AG04450 (cell line): ENCODE data around the gene C10orf71. TPM values are rescaled to one million over a fixed set of nuclear protein-coding genes. Genes with fewer than 3 reads are reported as not detected.

Source experiments
- CTCF ChIA-PET: fragments of 300-600, 350-600 bp; formaldehyde crosslinking; extraction: SDS; loops from one replicate; lab custom pipeline; 2022; ENCODE audit warnings: antibody characterized with exemption, inconsistent platforms; lab: Charles Lee
- POLR2A ChIA-PET: fragments of 350-600 bp; formaldehyde crosslinking; extraction: SDS; loops from one replicate; lab custom pipeline; 2021; ENCODE audit warnings: antibody characterized with exemption, inconsistent platforms; lab: Yijun Ruan, JAX
- DNase-seq: peaks from one replicate; pipeline ENCODE4 v3.0.0-alpha.2; 2011; ENCODE audit warnings: low read depth, low spot score
- H3K27ac ChIP-seq: one replicate; pipeline ENCODE4 v1.5.1; 2012; ENCODE audit warnings: low read depth, low read length, control low read depth
- H3K27me3 ChIP-seq: one replicate; pipeline ENCODE4 v1.6.0; 2012; ENCODE audit warnings: low read length; ENCODE audit not compliant: control insufficient read depth, insufficient read depth
- H3K4me3 ChIP-seq: 2 replicates; pipeline ENCODE4 v1.5.1; 2011; ENCODE audit warnings: mild to moderate bottlenecking, low read depth, low read length, control low read depth
- H3K9me3 ChIP-seq: 2 replicates; pipeline ENCODE4 v1.5.1; 2012; ENCODE audit warnings: low read length; ENCODE audit not compliant: control insufficient read depth, insufficient read depth
- polyA plus RNA-seq: library from polyadenylated mRNA; depleted of rRNA; stranded (reverse); fragments of >200 nt; gene quantifications from 2 replicates; pipeline ENCODE4 v1.2.3, GENCODE V29; 2011
- TF ChIP-seq, protein P1 (sequence below): IDR thresholded peaks from 2 replicates; pipeline ENCODE4 v1.5.1; 2011; ENCODE audit warnings: low read depth, low read length, control low read depth, inconsistent platforms

C10orf71 gene
- polyA plus RNA-seq, 1 experiment = not detected

DNA sequence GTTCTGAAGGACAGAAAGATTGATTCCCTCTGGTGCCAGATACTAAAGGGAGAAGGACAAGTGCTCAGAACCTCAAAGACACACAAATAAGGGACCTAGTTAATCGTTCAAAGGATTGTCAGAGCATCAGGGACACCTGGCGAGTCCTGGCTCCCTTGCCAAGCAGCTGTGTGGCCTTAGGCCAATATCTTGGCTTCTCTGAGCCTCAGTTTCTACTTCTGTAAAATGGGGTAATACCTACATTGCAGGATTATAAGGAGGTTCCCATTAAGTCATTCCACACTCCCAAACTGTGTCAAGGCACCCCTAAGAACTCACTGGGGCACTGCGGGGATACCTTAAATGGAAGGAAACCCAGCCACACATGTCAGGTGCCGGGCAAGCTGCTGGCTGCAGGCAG, 67.5 kb downstream of the C10orf71 start:
- TF ChIP-seq, protein P1, sequence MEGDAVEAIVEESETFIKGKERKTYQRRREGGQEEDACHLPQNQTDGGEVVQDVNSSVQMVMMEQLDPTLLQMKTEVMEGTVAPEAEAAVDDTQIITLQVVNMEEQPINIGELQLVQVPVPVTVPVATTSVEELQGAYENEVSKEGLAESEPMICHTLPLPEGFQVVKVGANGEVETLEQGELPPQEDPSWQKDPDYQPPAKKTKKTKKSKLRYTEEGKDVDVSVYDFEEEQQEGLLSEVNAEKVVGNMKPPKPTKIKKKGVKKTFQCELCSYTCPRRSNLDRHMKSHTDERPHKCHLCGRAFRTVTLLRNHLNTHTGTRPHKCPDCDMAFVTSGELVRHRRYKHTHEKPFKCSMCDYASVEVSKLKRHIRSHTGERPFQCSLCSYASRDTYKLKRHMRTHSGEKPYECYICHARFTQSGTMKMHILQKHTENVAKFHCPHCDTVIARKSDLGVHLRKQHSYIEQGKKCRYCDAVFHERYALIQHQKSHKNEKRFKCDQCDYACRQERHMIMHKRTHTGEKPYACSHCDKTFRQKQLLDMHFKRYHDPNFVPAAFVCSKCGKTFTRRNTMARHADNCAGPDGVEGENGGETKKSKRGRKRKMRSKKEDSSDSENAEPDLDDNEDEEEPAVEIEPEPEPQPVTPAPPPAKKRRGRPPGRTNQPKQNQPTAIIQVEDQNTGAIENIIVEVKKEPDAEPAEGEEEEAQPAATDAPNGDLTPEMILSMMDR = no peak
- Histone ChIP-seq H3K27ac (no peak overlapping the region), H3K9me3 (no peaks in the 10 kb centered on the region), H3K4me3 (no peak overlapping the region), H3K27me3 (peaks cover 10% of the 10 kb centered on the region)
- POLR2A ChIA-PET = no interaction called here
- CTCF ChIA-PET = no interaction called here
- no peak for DNase-seq

DNA sequence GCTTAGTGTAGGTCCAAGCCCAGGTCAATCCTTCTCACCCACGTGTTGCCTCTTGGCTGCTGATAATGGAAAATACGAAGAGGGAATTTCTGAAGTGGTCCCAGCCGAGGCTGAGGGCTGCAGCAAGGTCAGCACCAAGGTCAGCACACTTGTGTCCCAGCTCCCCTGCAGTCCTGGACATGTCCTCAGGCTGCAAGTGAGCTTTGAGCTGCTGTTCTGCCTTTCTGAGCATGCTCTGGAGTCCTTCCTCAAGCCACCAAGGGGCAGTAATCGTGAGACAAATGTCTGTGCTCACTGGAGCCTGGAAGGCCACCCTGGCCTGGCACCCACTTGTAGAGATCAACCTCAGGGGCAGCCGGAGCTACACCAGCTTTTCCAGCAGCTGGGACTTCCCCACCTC, 68.6 kb downstream of the C10orf71 start:
- TF ChIP-seq, protein P1 = no peak

DNA sequence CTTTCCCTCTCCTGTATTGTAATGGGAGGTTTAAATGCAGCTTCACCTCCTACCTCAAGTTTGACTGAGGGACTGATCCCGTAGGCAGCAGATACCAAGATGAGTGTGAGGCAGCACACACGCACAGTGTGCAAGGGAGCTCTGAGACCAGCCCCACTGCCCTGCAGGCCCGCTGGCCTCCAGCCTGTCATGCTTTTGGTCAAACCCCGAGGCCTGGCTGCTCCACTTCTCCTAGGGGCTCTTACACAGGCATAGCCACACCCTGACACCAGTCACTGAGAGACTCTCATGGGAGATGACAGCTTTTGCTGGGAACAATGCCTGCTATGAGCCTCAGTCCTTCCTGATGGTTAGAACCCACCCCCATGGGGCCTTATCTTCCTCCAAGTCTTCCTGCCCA, 69.3 kb downstream of the C10orf71 start:
- DNase-seq = no peak
- H3K27me3 ChIP-seq = peaks cover 7% of the 10 kb centered on the region
- ChIA-PET POLR2A (no interaction called here), CTCF (no interaction called here)
- TF ChIP-seq, protein P1 = no peak
- H3K4me3 ChIP-seq = no peak overlapping the region
- no peaks in the 10 kb centered on the region for H3K9me3 ChIP-seq
- H3K27ac ChIP-seq = no peak overlapping the region

More for the DNA sequence above, 68.6 kb downstream of the C10orf71 start:
- Histone ChIP-seq H3K9me3 (no peaks in the 10 kb centered on the region), H3K27ac (no peak overlapping the region), H3K4me3 (no peak overlapping the region), H3K27me3 (peaks cover 7% of the 10 kb centered on the region)
- no peak for DNase-seq
- POLR2A ChIA-PET = no interaction called here
- CTCF ChIA-PET = no interaction called here

DNA sequence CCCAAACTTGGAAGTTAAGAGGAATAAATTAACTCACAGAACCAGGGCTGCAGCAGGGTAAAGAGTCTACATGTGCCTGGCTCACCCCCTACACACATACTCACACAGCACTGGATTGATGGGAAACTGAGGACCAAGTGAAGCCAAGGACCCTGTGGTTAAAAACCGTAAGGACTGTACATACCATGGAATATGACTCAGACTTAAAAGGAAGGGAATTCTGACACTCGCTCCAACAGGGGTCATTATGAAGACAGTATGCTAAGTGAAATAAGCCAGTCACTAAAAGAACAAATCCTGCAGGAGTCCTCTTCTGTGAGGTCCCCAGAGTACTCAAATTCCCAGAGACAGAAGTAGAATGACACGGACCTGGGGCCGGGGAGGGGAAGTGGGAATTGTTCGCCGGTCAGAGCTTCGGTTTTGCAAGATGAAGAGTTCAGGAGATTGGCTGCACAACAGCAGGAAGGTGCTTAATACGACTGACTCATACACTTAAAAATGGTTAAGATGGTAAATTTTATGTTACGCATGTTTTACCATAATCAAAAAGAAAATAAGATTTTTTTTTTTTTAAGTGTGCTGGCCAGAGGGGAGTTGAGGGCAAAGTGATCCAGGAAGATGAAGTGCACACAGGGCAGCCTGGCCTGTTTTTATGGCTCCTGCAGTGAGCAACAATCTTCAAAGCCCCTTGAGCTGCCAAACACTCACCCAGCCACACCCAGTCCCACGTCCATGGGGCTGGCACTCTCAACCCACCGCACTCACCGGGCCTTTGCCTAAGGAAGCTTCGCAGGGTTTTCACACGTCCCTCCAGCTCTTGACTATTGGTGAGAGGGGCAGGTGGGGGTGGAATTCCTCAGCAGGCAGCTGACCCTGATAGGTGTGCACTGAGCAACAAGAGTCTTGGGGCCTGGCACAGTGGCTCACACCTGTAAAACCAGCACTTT, 70.5 kb downstream of the C10orf71 start:
- ChIA-PET POLR2A (no interaction called here), CTCF (no interaction called here)
- no peak for DNase-seq
- H3K9me3 ChIP-seq = no peaks in the 10 kb centered on the region
- H3K27me3 ChIP-seq = peaks cover 7% of the 10 kb centered on the region
- no peak overlapping the region for H3K4me3 ChIP-seq
- TF ChIP-seq, protein P1 = no peak
- no peak overlapping the region for H3K27ac ChIP-seq
